GM23338 (cell line): ENCODE results near the gene KCNMB3. TPM values are rescaled to one million over a fixed set of nuclear protein-coding genes. Genes with fewer than 3 reads are reported as not detected.

Source experiments
- ATAC-seq: fragments of 200-7000 bp; cut with Tn5 transposase; 3 replicates; pipeline ENCODE4 v1.9.1; 2020
- DNase-seq: peaks from one replicate; pipeline ENCODE4 v3.0.0-alpha.2; 2015; ENCODE audit warnings: low spot score
- H2AFZ ChIP-seq: fragments of 200-600 bp; sonication (generic); 2 replicates; pipeline ENCODE4 v1.8.0; 2016; ENCODE audit warnings: antibody characterized with exemption, mild to moderate bottlenecking, moderate library complexity
- H3F3A ChIP-seq: fragments of 200-600 bp; sonication (generic); replicated peaks from 2 replicates; pipeline ENCODE4 v1.8.0; 2017; ENCODE audit warnings: antibody characterized with exemption, mixed run types, low read depth
- H3K27ac ChIP-seq: fragments of 200-600 bp; sonication (generic); 2 replicates; pipeline ENCODE4 v1.6.1; 2016; ENCODE audit warnings: low read depth
- H3K27me3 ChIP-seq: fragments of 200-600 bp; sonication (generic); 2 replicates; pipeline ENCODE4 v1.8.0; 2016; ENCODE audit warnings: mild to moderate bottlenecking, mixed run types, moderate library complexity; ENCODE audit not compliant: insufficient read depth
- H3K36me3 ChIP-seq: fragments of 200-600 bp; sonication (generic); 2 replicates; pipeline ENCODE4 v1.8.0; 2016; ENCODE audit warnings: mild to moderate bottlenecking; ENCODE audit not compliant: insufficient read depth
- H3K4me1 ChIP-seq: fragments of 200-600 bp; sonication (generic); 2 replicates; pipeline ENCODE4 v1.8.0; 2016; ENCODE audit warnings: mild to moderate bottlenecking, moderate library complexity; ENCODE audit not compliant: insufficient read depth
- H3K4me2 ChIP-seq: fragments of 200-600 bp; sonication (generic); 2 replicates; pipeline ENCODE4 v1.7.1; 2017; ENCODE audit warnings: mixed run types
- H3K4me3 ChIP-seq: fragments of 200-600 bp; sonication (generic); 2 replicates; pipeline ENCODE4 v1.6.1; 2016; ENCODE audit warnings: mixed run types
- H3K79me2 ChIP-seq: fragments of 200-600 bp; sonication (generic); replicated peaks from 2 replicates; pipeline ENCODE4 v1.8.0; 2017; ENCODE audit warnings: mild to moderate bottlenecking; ENCODE audit not compliant: insufficient read depth
- H3K9me2 ChIP-seq: fragments of 200-600 bp; sonication (generic); 2 replicates; pipeline ENCODE4 v1.8.0; 2017; ENCODE audit not compliant: insufficient read depth
- H4K20me1 ChIP-seq: fragments of 200-600 bp; sonication (generic); replicated peaks from 2 replicates; pipeline ENCODE4 v1.8.0; 2017; ENCODE audit warnings: mild to moderate bottlenecking; ENCODE audit not compliant: insufficient read depth
- H3K27ac Mint-ChIP-seq: 2 replicates; pipeline ENCODE4 v1.8.0; 2020; ENCODE audit warnings: inconsistent platforms, mild to moderate bottlenecking, moderate library complexity, mixed read lengths
- H3K27me3 Mint-ChIP-seq: 3 replicates; pipeline ENCODE4 v1.8.0; 2022; ENCODE audit warnings: low read depth, mild to moderate bottlenecking, moderate library complexity, mixed read lengths, inconsistent platforms; ENCODE audit not compliant: insufficient read depth, poor library complexity
- H3K36me3 Mint-ChIP-seq: 3 replicates; pipeline ENCODE4 v1.8.0; 2021; ENCODE audit warnings: low read depth, mild to moderate bottlenecking, inconsistent platforms, moderate library complexity, mixed read lengths
- H3K4me1 Mint-ChIP-seq: 3 replicates; pipeline ENCODE4 v1.8.0; 2020; ENCODE audit warnings: mild to moderate bottlenecking, inconsistent platforms, mixed read lengths
- H3K4me3 Mint-ChIP-seq: 3 replicates; pipeline ENCODE4 v1.8.0; 2021; ENCODE audit warnings: moderate library complexity, mild to moderate bottlenecking, inconsistent platforms, mixed read lengths
- H3K9me3 Mint-ChIP-seq: 3 replicates; pipeline ENCODE4 v1.8.0; 2020; ENCODE audit warnings: moderate library complexity, mild to moderate bottlenecking, inconsistent platforms, mixed read lengths
- EZH2phosphoT487 ChIP-seq: fragments of 200-600 bp; sonication (generic); IDR thresholded peaks from one replicate; pipeline ENCODE4 v1.8.1; 2018; ENCODE audit warnings: antibody characterized with exemption; ENCODE audit not compliant: unreplicated experiment
- POLR2AphosphoS5 ChIP-seq: IDR thresholded peaks from 2 replicates; pipeline ENCODE4 v1.6.1; 2016; ENCODE audit warnings: antibody characterized with exemption, low read depth
- STAT1 ChIP-seq: IDR thresholded peaks from one replicate; pipeline ENCODE4 v1.6.1; 2016; ENCODE audit warnings: antibody characterized with exemption; ENCODE audit not compliant: unreplicated experiment
- ZNF331 ChIP-seq: fragments of 250-450 bp; sonication (Bioruptor Pico); IDR thresholded peaks from 2 replicates; pipeline ENCODE4 v1.5.0; 2020; ENCODE audit warnings: low read depth, mild to moderate bottlenecking, moderate library complexity
- polyA plus RNA-seq: library from polyadenylated mRNA; unstranded; fragments of >200 nt; fragmentation: Nextera tagmentation; extraction: Ambion mirVana; gene quantifications from 2 replicates; pipeline ENCODE4 v1.2.1, GENCODE V29; 2016
- total RNA-seq: library from RNA; depleted of rRNA; stranded (reverse); fragments of >200 nt; shearing (Covaris generic); gene quantifications from 2 replicates; pipeline ENCODE4 v1.2.3, GENCODE V29; 2014
- TF ChIP-seq, protein P1 (sequence below): fragments of 250-450 bp; sonication (Bioruptor Pico); IDR thresholded peaks from 2 replicates; pipeline ENCODE4 v1.5.0; 2020; ENCODE audit warnings: mild to moderate bottlenecking, moderate library complexity
- TF ChIP-seq, protein P2 (sequence below): IDR thresholded peaks from one replicate; pipeline ENCODE4 v1.6.1; 2018; ENCODE audit warnings: antibody characterized with exemption; ENCODE audit not compliant: unreplicated experiment

KCNMB3 gene
- total and polyA plus RNA-seq, 2 experiments from 2014 or later = 1.3 to 3.8 TPM

DNA sequence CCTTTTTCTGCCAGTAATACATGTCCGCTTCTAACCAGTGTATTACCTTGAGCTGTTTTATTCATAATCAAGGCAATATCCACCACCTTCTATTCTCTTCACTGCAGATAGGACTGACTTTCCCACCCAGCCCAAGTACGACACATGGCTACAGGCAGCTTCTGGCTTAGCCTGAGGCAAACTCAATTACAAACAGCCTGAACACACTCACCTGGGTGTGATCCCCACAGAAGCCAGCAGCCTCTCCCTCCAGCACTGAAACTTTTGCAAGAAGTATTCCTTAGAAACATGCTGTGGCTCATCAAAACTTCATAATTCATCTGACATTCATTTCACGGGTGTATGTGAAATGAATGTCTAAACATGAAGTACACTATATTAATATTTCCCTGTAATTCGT is 13.5 kb upstream of the KCNMB3 start:
- Mint-ChIP-seq H3K9me3 (peaks cover 16% of the 10 kb centered on the region), H3K27ac (no peak overlapping the region), H3K4me3 (no peak overlapping the region), H3K4me1 (peaks cover 2% of the 10 kb centered on the region; the same call in 1 of the 3 replicates), H3K36me3 (peaks cover 16% of the 10 kb centered on the region), H3K27me3 (peaks cover 12% of the 10 kb centered on the region)
- Histone ChIP-seq H2AFZ (no peak overlapping the region), H3K4me2 (no peak overlapping the region), H3K36me3 (no peaks in the 10 kb centered on the region), H3K79me2 (no peaks in the 10 kb centered on the region), H3K27me3 (peaks cover 7% of the 10 kb centered on the region), H3F3A (no peaks in the 10 kb centered on the region), H3K4me3 (no peak overlapping the region), H3K9me2 (no peaks in the 10 kb centered on the region), H4K20me1 (no peaks in the 10 kb centered on the region), H3K4me1 (no peaks in the 10 kb centered on the region), H3K27ac (no peak overlapping the region)
- ATAC-seq (no peak), DNase-seq (no peak)
- TF ChIP-seq STAT1 (no peak), POLR2AphosphoS5 (no peak), EZH2phosphoT487 (no peak), ZNF331 (CRISPR knock-in tag) (no peak)
- TF ChIP-seq, protein P1, sequence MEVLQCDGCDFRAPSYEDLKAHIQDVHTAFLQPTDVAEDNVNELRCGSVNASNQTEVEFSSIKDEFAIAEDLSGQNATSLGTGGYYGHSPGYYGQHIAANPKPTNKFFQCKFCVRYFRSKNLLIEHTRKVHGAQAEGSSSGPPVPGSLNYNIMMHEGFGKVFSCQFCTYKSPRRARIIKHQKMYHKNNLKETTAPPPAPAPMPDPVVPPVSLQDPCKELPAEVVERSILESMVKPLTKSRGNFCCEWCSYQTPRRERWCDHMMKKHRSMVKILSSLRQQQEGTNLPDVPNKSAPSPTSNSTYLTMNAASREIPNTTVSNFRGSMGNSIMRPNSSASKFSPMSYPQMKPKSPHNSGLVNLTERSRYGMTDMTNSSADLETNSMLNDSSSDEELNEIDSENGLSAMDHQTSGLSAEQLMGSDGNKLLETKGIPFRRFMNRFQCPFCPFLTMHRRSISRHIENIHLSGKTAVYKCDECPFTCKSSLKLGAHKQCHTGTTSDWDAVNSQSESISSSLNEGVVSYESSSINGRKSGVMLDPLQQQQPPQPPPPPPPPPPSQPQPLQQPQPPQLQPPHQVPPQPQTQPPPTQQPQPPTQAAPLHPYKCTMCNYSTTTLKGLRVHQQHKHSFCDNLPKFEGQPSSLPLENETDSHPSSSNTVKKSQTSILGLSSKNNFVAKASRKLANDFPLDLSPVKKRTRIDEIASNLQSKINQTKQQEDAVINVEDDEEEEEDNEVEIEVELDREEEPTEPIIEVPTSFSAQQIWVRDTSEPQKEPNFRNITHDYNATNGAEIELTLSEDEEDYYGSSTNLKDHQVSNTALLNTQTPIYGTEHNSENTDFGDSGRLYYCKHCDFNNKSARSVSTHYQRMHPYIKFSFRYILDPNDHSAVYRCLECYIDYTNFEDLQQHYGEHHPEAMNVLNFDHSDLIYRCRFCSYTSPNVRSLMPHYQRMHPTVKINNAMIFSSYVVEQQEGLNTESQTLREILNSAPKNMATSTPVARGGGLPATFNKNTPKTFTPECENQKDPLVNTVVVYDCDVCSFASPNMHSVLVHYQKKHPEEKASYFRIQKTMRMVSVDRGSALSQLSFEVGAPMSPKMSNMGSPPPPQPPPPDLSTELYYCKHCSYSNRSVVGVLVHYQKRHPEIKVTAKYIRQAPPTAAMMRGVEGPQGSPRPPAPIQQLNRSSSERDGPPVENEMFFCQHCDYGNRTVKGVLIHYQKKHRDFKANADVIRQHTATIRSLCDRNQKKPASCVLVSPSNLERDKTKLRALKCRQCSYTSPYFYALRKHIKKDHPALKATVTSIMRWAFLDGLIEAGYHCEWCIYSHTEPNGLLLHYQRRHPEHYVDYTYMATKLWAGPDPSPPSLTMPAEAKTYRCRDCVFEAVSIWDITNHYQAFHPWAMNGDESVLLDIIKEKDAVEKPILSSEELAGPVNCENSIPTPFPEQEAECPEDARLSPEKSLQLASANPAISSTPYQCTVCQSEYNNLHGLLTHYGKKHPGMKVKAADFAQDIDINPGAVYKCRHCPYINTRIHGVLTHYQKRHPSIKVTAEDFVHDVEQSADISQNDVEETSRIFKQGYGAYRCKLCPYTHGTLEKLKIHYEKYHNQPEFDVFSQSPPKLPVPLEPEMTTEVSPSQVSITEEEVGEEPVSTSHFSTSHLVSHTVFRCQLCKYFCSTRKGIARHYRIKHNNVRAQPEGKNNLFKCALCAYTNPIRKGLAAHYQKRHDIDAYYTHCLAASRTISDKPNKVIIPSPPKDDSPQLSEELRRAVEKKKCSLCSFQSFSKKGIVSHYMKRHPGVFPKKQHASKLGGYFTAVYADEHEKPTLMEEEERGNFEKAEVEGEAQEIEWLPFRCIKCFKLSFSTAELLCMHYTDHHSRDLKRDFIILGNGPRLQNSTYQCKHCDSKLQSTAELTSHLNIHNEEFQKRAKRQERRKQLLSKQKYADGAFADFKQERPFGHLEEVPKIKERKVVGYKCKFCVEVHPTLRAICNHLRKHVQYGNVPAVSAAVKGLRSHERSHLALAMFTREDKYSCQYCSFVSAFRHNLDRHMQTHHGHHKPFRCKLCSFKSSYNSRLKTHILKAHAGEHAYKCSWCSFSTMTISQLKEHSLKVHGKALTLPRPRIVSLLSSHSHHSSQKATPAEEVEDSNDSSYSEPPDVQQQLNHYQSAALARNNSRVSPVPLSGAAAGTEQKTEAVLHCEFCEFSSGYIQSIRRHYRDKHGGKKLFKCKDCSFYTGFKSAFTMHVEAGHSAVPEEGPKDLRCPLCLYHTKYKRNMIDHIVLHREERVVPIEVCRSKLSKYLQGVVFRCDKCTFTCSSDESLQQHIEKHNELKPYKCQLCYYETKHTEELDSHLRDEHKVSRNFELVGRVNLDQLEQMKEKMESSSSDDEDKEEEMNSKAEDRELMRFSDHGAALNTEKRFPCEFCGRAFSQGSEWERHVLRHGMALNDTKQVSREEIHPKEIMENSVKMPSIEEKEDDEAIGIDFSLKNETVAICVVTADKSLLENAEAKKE = no peak
- TF ChIP-seq, protein P2, sequence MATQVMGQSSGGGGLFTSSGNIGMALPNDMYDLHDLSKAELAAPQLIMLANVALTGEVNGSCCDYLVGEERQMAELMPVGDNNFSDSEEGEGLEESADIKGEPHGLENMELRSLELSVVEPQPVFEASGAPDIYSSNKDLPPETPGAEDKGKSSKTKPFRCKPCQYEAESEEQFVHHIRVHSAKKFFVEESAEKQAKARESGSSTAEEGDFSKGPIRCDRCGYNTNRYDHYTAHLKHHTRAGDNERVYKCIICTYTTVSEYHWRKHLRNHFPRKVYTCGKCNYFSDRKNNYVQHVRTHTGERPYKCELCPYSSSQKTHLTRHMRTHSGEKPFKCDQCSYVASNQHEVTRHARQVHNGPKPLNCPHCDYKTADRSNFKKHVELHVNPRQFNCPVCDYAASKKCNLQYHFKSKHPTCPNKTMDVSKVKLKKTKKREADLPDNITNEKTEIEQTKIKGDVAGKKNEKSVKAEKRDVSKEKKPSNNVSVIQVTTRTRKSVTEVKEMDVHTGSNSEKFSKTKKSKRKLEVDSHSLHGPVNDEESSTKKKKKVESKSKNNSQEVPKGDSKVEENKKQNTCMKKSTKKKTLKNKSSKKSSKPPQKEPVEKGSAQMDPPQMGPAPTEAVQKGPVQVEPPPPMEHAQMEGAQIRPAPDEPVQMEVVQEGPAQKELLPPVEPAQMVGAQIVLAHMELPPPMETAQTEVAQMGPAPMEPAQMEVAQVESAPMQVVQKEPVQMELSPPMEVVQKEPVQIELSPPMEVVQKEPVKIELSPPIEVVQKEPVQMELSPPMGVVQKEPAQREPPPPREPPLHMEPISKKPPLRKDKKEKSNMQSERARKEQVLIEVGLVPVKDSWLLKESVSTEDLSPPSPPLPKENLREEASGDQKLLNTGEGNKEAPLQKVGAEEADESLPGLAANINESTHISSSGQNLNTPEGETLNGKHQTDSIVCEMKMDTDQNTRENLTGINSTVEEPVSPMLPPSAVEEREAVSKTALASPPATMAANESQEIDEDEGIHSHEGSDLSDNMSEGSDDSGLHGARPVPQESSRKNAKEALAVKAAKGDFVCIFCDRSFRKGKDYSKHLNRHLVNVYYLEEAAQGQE = no peak
